Tibial nerve (tissue), 4 donors: Measurements from ENCODE around the gene PRKG1. TPM values are rescaled to one million over a fixed set of nuclear protein-coding genes. Genes with fewer than 3 reads are reported as not detected.

Experiments used
- DNase-seq, 2 donors: peaks; one replicate each; pipeline ENCODE4 v3.0.0-alpha.2; 2019; ENCODE audit warnings: low spot score in 2 of 2
- H3K27ac ChIP-seq, 4 donors: fragments of 200-600 bp; sonication (generic) in 3 of 4; one replicate each; pipeline ENCODE4 v1.5.1; 2017 to 2019; ENCODE audit warnings: mild to moderate bottlenecking in 1 of 4
- H3K27me3 ChIP-seq, 2 donors: fragments of 200-600 bp; sonication (generic) in 1 of 2; one replicate each; pipeline versions ENCODE4 v1.5.1 to v1.6.0; 2017 to 2019
- H3K36me3 ChIP-seq, 3 donors: fragments of 200-600 bp; sonication (generic); one replicate each; pipeline ENCODE4 v1.5.1; 2018 to 2019
- H3K4me1 ChIP-seq, 4 donors: fragments of 200-600 bp; sonication (generic) in 3 of 4; one replicate each; pipeline ENCODE4 v1.5.1; 2017 to 2019
- H3K4me3 ChIP-seq, 4 donors: fragments of 200-600 bp; sonication (generic) in 3 of 4; one replicate each; pipeline ENCODE4 v1.5.1; 2017 to 2019; ENCODE audit warnings: mild to moderate bottlenecking in 1 of 4, moderate library complexity in 1 of 4
- H3K9me3 ChIP-seq, 4 donors: fragments of 200-600 bp; sonication (generic) in 3 of 4; one replicate each; pipeline ENCODE4 v1.5.1; 2017 to 2019
- EP300 ChIP-seq, 2 donors: sonication (generic); formaldehyde crosslinking; IDR thresholded peaks; one replicate each; pipeline ENCODE4 v1.6.1; 2017; ENCODE audit warnings: antibody characterized with exemption in 2 of 2, mild to moderate bottlenecking in 1 of 2
- POLR2A ChIP-seq, 2 donors: fragments of 450-650 bp; IDR thresholded peaks; one replicate each; pipeline ENCODE4 v1.6.1; 2017; ENCODE audit warnings: antibody characterized with exemption in 2 of 2, mild to moderate bottlenecking in 2 of 2, moderate library complexity in 2 of 2
- WGBS, 2 donors: methylation state at CpG; one replicate each; pipeline ENCODE4 v1.1.5; 2018; 5-methylcytosine and 5-hydroxymethylcytosine counted together
- total RNA-seq, 4 donors: library from RNA; depleted of rRNA; stranded (reverse); fragments of >200 nt; gene quantifications; one replicate each; pipeline ENCODE4 v1.1.0, GENCODE V29; 2016
- TF ChIP-seq, protein P1 (sequence below), 5 experiments: fragments of 200-600 bp in 3 of 5; fragments of 450-650 bp in 2 of 5; sonication (generic) in 3 of 5; IDR thresholded peaks; one replicate each; pipeline ENCODE4 v1.5.1; 2016 to 2019; ENCODE audit warnings: antibody characterized with exemption in 5 of 5, mild to moderate bottlenecking in 3 of 5, moderate library complexity in 2 of 5

PRKG1 gene
- total RNA-seq, 4 donors from 2014 or later, result 8.7 to 35.0 (median 14.8) TPM

GRCh38 chr10:51843966-51844365, 769.7 kb downstream of the PRKG1 start:
- DNase-seq, result no peak
- no peak for TF ChIP-seq POLR2A (IDR thresholded peaks at IDR 0.05)
- TF ChIP-seq EP300 (IDR thresholded peaks at IDR 0.05), result no peak
- TF ChIP-seq, protein P1, sequence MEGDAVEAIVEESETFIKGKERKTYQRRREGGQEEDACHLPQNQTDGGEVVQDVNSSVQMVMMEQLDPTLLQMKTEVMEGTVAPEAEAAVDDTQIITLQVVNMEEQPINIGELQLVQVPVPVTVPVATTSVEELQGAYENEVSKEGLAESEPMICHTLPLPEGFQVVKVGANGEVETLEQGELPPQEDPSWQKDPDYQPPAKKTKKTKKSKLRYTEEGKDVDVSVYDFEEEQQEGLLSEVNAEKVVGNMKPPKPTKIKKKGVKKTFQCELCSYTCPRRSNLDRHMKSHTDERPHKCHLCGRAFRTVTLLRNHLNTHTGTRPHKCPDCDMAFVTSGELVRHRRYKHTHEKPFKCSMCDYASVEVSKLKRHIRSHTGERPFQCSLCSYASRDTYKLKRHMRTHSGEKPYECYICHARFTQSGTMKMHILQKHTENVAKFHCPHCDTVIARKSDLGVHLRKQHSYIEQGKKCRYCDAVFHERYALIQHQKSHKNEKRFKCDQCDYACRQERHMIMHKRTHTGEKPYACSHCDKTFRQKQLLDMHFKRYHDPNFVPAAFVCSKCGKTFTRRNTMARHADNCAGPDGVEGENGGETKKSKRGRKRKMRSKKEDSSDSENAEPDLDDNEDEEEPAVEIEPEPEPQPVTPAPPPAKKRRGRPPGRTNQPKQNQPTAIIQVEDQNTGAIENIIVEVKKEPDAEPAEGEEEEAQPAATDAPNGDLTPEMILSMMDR (IDR thresholded peaks at IDR 0.05), result no peak

DNA sequence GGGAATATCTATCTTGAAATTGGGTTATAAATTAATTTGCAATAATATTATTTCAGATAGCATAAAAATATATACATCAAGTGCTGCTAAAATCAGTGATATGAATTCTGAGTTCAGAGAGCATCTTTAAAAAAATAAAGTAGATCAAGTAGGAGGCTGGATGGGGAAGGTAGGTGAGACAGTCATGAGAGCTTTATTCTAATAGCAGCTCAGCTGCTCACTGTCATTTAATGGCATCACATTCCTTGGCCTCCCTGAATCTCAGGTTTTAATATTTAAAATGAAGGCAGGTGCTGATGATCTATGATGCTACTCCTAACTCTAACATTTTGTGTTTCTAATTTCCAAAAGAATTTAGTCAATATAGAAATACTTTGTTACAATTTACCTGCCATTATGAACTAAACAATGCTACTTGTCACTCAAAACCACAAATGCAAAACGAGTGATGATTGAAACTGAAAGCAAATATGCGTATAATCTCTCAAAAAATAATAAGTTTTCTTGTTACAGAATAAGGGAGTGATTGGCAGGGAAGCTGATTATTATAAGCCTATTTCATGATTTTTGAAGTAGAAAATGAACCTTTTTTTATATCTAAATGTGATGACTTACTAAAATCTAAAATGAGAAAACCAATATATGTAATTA, 772.7 kb downstream of the PRKG1 start:
- WGBS, 2 donors, result 77 to 79% methylated on average over 2 of the region's 2 CpGs
- H3K4me3 ChIP-seq, result no peak overlapping the region
- H3K27ac ChIP-seq, result no peak overlapping the region
- H3K9me3 ChIP-seq, result no peaks in the 10 kb centered on the region
- H3K27me3 ChIP-seq, result no peaks in the 10 kb centered on the region
- no peaks in the 10 kb centered on the region for H3K36me3 ChIP-seq
- TF ChIP-seq POLR2A (IDR thresholded peaks at IDR 0.05), result no peak
- no peak for TF ChIP-seq EP300 (IDR thresholded peaks at IDR 0.05)
- TF ChIP-seq, protein P1 (IDR thresholded peaks at IDR 0.05), result no peak
- H3K4me1 ChIP-seq, result no peaks in the 10 kb centered on the region
- DNase-seq, result no peak

More at GRCh38 chr10:51843966-51844365, 769.7 kb downstream of the PRKG1 start:
- Histone ChIP-seq H3K4me1 (no peaks in the 10 kb centered on the region), H3K27me3 (no peaks in the 10 kb centered on the region), H3K4me3 (no peak overlapping the region), H3K36me3 (no peaks in the 10 kb centered on the region), H3K27ac (no peak overlapping the region), H3K9me3 (no peaks in the 10 kb centered on the region)
- WGBS, 2 donors, result 76 to 77% methylated on average over 2 of the region's 2 CpGs

GRCh38 chr10:51852297-51852696, 778.0 kb downstream of the PRKG1 start:
- Histone ChIP-seq H3K4me1 (no peaks in the 10 kb centered on the region), H3K27me3 (no peaks in the 10 kb centered on the region), H3K9me3 (peaks cover 0 to 4% (median 0%) of the 10 kb centered on the region in 4 donors), H3K36me3 (no peaks in the 10 kb centered on the region), H3K4me3 (no peak overlapping the region), H3K27ac (no peak overlapping the region)
- TF ChIP-seq, protein P1 (IDR thresholded peaks at IDR 0.05), result no peak
- TF ChIP-seq POLR2A (IDR thresholded peaks at IDR 0.05), result no peak
- no peak for TF ChIP-seq EP300 (IDR thresholded peaks at IDR 0.05)
- no peak for DNase-seq

- H3K27ac ChIP-seq, result no peak overlapping the region
- peaks cover 0 to 11% (median 1%) of the 10 kb centered on the region in 4 donors for H3K4me1 ChIP-seq
- H3K9me3 ChIP-seq, result peaks cover 0 to 4% (median 0%) of the 10 kb centered on the region in 4 donors
- no peaks in the 10 kb centered on the region for H3K27me3 ChIP-seq
- WGBS, 2 donors, result 44 to 45% methylated on average over 4 of the region's 4 CpGs
- no peak overlapping the region for H3K4me3 ChIP-seq
- no peaks in the 10 kb centered on the region for H3K36me3 ChIP-seq
- DNase-seq, result no peak
- TF ChIP-seq EP300 (IDR thresholded peaks at IDR 0.05) (no peak), POLR2A (IDR thresholded peaks at IDR 0.05) (no peak)
- TF ChIP-seq, protein P1 (IDR thresholded peaks at IDR 0.05), result no peak
Measured at GRCh38 chr10:51857305-51857704, 783.0 kb downstream of the PRKG1 start.

DNA sequence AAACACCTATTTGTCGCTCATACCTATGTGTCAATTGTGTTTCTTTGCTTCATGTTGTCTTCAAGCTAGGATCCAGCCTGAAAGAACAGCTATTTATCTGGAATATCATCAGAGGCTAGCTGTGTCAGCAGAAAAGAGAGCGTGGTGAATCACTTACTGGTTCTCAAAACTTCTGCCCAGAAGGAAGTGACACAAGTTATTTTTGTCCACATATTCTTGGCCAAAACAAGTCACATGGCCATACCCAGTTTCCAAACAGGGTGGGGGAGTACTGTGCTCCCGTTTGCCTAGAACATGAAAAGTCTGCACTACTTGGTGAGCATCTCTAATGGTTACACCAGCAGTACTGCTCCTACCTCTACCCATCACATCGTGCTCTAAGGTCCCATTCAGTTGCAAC, 786.0 kb downstream of the PRKG1 start:
- peak in 1 of 2 donors; percentile 41 for DNase-seq
- peaks cover 0 to 11% (median 1%) of the 10 kb centered on the region in 4 donors for H3K4me1 ChIP-seq
- no peak overlapping the region for H3K4me3 ChIP-seq
- H3K9me3 ChIP-seq, result peaks cover 0 to 4% (median 0%) of the 10 kb centered on the region in 4 donors
- WGBS, 2 donors, result 45 to 53% methylated on average over 4 of the region's 4 CpGs
- peak overlapping the region in 2 of 4 donors; percentile 2 to 65 for H3K27ac ChIP-seq
- TF ChIP-seq, protein P1 (IDR thresholded peaks at IDR 0.05), result no peak
- peak in 1 of 2 donors; percentile 74 for TF ChIP-seq EP300 (IDR thresholded peaks at IDR 0.05)
- no peaks in the 10 kb centered on the region for H3K36me3 ChIP-seq
- H3K27me3 ChIP-seq, result no peaks in the 10 kb centered on the region
